K562 (cell line): ENCODE results near the gene ZNF521. TPM values are rescaled to one million over a fixed set of nuclear protein-coding genes. Genes with fewer than 3 reads are reported as not detected.
A peak's percentile ranks its signal among the peaks of the same experiment; 100 is the strongest.

ENCODE experiments used
- C11orf30 ChIP-seq: fragments of 450-650 bp; IDR thresholded peaks from 2 replicates; pipeline ENCODE4 v1.6.1; 2016; ENCODE audit warnings: low read depth, mild to moderate bottlenecking
- REST ChIP-seq, 2 experiments: fragments of 450-650 bp; formaldehyde crosslinking in 1 of 2; IDR thresholded peaks; 2 replicates each; pipeline versions ENCODE4 v1.4.0 to v1.6.1; 2014 to 2020; ENCODE audit warnings: mild to moderate bottlenecking in 2 of 2, borderline replicate concordance in 1 of 2, low read depth in 1 of 2
- polyA plus RNA-seq, 8 experiments: library from polyadenylated mRNA; depleted of rRNA in 4 of 8; stranded (reverse) in 5 of 8; unstranded in 3 of 8; fragments of >200 nt; fragmentation: Nextera tagmentation in 2 of 8; fragmentation: Illumina TruSeq in 1 of 8; extraction: Ambion mirVana in 2 of 8; extraction: Trizol in 1 of 8; gene quantifications; 2 replicates each; pipeline versions ENCODE4 v1.2.1 to v1.2.3, GENCODE V29; 2011 to 2014; ENCODE audit warnings: inconsistent platforms in 1 of 8, missing spikeins in 1 of 8
- total RNA-seq, 7 experiments: library from RNA; depleted of rRNA in 6 of 7; stranded (reverse); fragments of >200 nt in 6 of 7; fragmentation: Illumina TruSeq in 2 of 7; extraction: Trizol in 2 of 7; gene quantifications; 2 replicates each; pipeline versions ENCODE4 v1.2.1 to v1.2.3, GENCODE V29; 2011 to 2021; ENCODE audit warnings: low replicate concordance in 1 of 7

Gene ZNF521
- total and polyA plus RNA-seq, 9 of the 15 experiments (the other 6 are each of a cell fraction or from before 2014, with no cell fraction given), result 1.2 to 5.8 (median 1.6) TPM

- TF ChIP-seq REST (IDR thresholded peaks at IDR 0.05; ENCODE audit: borderline replicate concordance) (peak; percentile 30; the same call in 1 of the 2 replicates), REST (CRISPR knock-in tag; IDR thresholded peaks at IDR 0.05; ENCODE audit: low read depth) (no peak), C11orf30 (peak; percentile 49)
- TF ChIP-seq, all 486 proteins: peak for 6
Observed at GRCh38 chr18:25235401-25236042, 116.4 kb downstream of the ZNF521 start (continued).
